HG03442 (cell line): ENCODE results near the gene FAM117A.

Experiments used
- ATAC-seq: cut with Tn5 transposase; IDR thresholded peaks from one replicate; pipeline ENCODE4 v1.9.1; 2021; ENCODE audit warnings: mild to moderate bottlenecking, moderate library complexity; ENCODE audit not compliant: unreplicated experiment

The FAM117A gene, protein sequence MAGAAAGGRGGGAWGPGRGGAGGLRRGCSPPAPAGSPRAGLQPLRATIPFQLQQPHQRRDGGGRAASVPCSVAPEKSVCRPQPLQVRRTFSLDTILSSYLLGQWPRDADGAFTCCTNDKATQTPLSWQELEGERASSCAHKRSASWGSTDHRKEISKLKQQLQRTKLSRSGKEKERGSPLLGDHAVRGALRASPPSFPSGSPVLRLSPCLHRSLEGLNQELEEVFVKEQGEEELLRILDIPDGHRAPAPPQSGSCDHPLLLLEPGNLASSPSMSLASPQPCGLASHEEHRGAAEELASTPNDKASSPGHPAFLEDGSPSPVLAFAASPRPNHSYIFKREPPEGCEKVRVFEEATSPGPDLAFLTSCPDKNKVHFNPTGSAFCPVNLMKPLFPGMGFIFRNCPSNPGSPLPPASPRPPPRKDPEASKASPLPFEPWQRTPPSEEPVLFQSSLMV

DNA sequence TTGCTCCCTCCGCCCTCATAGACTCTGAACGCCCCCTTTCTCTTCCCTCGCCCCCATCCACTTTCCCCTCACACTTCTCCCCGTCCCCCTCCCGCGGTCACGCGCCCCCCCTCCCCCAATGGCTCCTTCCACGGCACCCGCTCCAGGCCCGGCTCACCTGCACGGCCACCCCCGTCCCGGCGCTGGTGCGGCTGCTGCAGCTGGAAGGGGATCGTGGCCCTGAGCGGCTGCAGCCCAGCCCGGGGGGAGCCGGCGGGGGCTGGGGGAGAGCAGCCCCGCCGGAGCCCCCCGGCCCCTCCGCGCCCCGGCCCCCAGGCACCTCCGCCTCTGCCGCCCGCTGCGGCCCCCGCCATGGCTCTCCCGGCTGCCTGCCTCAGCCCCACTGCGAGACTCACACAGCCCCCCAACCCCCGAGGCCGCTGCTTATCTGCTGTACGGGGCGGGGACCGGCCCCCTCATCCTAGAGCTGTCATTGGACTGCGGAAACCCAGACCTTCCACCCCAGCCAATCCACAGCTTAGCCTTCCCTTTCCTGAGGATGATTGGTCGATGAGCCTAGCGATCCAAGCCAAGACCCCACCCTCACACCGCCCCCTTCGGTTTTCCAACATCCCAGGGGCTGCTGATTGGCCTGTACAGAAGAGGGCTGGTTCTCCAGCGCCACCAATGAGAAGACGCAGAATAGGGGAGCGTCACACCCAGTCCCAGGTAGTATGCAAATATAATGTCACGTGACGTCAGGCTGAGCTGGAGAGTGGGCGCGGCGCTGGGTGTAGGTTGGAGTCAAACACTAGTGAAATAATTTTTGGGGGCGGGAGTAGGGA lies at the start of gene FAM117A:
FAM117A (minus strand) TSS at position 397 of the 824 bp plus-strand sequence; CDS start at position 353, 44 bp downstream.
- ATAC-seq, result peak; percentile 91

DNA sequence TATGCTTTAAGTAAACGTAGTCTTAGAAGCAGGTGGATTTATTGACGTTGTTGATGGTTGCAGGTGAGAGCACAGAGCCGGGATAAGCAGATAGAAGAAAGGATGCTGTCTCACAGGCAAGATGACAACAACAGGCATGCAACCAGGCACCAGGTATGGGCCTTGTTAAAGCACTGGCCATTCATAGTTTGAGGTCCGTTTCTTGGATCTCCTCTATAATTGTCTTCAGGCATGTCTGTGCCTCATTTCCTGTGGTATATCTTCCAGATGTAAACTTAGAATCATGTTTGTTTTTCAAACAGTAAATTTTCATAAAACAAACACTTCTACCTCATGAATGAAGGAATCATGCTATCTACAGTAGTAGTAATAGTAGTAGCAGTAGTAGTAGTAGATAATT lies 45.1 kb upstream of the FAM117A start:
- ATAC-seq, result no peak

DNA sequence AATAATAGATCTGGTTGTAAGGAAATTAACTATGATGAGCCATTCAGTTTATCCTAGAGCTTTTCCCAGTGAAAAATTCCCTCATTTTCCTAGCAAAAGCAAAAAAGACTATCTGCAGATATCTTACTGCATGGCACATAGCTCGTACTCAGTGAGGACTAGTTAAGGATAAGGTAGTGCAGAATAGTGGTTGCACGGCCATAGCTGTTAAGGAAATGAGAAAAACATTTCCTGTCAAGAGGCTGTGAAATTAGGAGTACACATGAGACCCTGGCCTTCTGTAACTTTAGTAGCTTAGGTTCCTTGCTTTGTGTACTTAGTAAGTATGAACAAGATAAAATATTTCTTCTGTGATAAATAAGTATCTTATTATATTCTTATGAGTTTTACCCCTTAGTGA lies 34.8 kb upstream of the FAM117A start:
- ATAC-seq, result no peak

DNA sequence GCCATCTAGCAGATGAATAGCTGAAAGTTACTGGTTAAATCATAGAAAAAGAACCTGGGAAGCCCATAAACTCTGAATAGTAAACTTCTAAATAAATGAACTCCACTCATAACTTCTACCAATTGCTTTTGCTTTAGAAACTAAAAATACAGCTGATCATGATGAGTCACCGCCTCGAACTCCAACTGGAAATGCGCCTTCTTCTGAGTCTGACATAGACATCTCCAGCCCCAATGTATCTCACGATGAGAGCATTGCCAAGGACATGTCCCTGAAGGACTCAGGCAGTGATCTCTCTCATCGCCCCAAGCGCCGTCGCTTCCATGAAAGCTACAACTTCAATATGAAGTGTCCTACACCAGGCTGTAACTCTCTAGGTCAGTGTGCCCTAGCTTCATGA lies 34.3 kb upstream of the FAM117A start:
- ATAC-seq, result no peak

DNA sequence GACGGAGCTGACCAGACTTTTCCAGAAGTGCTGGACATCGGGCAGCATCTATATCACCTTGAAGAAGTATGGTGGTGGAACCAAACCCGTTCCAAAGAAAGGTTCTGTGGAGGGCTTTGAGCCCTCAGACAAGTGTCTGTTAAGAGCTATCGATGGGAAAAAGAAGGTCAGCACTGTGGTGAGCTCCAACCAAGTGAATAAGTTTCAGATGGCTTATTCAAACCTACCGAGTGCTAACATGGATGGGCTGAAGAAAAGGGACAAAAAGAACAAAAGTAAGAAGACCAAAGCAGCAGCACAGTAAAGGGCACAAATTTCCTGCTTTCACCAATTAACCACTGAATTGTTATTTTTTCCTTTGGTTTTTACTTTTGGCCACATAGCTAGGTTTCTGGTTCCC lies 31.4 kb upstream of the FAM117A start:
- no peak for ATAC-seq

DNA sequence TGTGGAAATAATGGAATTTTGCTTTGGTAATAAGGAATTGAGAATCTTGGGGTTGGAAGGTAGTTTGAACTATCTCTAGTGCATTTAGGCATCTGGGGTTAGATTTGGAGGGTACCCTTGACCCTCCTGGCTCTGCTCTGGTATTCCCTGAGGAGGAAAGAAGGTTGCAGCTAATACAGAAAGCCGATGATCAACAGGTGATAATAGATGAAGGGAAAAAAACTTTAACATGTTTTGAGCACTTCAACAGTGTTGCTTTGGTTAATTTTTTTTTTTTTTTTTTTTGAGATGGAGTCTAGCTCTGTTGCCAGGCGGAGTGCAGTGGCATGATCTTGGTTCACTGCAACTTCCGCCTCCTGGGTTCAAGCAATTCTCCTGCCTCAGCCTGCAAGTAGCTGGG lies 29.4 kb upstream of the FAM117A start:
- ATAC-seq, result no peak

DNA sequence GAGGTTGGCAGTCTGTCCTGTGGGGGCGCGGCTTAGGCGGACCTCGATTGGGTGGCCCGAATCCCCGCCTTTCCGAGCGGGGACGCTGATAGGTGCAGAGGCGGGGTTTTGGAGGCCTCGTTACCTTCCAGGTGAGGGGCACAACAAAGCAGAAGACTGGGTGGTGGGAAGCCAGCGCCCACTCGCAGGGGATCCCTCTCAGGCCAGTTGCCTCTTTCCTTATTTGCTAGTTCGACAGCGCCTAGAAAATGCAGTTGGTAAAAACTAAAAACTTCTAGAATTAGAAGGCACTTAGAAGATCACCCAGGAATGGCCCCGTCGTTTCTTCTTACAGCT lies 25.3 kb upstream of the FAM117A start:
- ATAC-seq, result no peak

DNA sequence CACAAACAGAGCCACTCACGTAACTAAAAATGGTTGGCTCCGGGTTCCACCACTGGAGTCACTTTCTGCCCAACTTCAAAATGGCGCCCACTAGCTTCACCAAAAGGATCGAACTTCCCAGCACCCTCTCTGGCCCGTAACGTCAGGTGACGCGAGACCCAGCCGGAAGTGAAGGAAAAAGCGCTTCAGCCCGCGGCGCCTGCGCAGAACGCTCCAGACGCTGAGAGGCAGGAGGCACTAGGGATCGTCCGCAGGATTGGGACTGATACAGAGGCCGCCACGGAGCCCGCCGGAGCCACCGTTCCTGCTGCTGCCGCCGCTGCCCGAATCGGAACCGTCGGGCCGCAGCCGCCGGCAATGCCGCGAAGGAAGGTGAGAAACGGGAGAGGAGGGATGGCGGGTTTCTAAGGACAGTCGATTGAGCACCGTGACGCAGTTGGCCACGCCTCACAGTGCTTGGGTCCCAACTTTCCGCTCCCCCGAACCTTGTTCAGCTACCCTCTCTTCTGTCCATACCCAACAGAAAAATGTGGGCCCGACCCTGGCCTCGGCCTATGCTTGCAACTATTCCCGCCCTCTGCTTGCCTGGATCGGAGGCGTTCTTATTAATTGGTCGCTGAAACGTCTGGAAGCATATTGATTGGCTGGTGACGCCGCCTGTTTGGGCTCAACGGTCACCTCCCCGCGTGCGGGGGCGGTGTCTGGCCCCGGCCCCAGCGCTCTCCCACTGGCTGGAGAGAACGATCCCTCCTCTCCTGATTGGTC lies 24.7 kb upstream of the FAM117A start, which contains the start of gene KAT7:
KAT7 (plus strand) TSS at position 204 of the 765 bp plus-strand sequence; CDS start at position 358, 154 bp downstream.
- ATAC-seq, result peak; percentile 84

DNA sequence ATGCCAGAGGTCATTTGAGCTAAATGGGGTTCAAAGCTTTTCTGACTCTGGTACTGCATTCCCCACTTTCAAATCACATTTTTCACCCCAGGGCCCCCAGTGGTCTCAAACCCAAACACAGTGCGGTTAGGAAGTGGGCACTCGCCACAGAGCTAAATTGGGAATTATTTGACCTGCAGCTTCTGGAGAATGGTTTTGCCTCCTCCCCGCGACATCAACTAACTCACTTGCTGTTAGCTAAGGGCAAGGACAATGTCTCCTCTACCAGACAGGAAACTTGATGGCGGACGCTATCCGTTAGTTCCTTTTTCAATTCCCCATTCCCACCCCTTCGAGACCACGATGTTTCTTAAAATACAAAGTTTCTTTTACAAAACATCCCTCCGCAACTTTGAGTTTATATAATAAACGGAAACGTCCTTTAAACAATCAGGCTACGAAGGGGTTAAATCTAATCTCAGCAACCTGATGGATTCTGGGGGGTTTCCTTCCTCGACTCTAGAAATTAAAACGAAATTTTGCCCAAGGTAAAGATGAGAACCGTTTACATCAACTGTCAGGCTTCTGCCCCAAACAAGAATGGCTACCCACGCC lies 24.1 kb upstream of the FAM117A start:
- no peak for ATAC-seq

DNA sequence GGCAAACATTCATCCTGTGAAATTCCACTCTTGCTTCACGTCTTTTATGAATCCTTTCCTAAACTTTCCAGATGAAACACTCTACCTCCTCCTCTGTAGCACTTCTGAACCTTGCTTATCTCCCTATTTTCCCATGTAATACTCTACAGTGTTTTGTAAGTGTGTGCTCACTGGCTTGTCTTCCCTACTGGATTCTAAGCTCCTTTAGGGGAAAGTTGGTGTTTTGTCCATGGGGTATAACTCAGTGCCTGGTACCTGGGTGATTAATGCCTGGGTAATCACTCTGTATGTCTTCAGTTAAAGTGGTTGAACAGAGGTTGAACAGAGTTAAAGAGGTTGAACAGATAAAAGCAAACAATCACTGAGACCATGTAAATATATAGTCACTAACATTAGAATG lies 20.7 kb upstream of the FAM117A start:
- ATAC-seq, result no peak

DNA sequence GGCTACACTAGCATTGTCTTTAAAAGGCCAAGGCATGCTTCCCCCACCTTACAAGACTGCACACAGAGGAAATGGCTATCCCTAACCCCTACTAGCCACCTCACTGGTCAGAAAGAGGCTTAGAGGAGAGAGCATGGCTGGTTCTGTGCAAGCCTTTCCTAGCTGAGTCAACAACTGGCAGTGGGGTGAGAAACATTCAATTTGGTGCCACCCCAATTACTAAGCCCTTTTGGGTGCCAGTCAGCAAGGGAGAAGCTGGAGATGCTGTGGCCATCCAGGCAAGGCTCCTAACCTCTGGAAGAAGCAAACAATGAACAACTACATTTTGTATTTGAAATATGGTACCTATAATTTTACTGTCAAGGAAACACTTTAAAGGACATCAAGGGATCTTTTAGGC lies 19.9 kb upstream of the FAM117A start:
- no peak for ATAC-seq

DNA sequence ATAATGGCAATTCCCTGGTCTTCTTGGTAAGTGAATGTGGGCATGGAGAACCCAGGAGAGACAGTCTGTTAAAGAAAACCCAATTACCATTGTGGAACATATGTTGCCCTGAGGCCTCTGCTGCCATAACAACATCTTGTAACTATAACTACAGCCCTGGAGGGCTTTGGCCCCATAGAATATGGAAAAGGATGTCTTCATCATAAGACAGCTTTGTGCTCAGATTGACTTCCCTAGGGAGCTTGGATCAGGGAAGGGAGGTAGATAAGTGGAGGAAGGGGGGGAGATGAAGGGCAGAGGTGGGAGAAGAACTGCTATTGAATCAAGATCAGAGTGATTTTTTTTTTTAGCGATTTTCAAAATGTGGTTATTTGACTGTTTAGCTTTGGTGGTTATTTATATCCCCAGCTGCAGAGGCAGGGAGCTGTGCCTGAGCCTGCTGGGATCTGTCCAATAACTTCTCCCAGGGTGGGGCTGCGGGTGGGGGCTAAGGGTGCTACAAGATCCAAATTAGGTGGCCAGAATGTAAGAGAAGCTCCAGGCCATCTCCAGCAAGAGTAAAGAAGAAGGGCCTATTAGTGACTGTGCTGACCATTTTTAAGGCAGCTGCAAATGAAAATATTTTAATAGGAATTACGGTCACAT lies 19.3 kb upstream of the FAM117A start:
- no peak for ATAC-seq

DNA sequence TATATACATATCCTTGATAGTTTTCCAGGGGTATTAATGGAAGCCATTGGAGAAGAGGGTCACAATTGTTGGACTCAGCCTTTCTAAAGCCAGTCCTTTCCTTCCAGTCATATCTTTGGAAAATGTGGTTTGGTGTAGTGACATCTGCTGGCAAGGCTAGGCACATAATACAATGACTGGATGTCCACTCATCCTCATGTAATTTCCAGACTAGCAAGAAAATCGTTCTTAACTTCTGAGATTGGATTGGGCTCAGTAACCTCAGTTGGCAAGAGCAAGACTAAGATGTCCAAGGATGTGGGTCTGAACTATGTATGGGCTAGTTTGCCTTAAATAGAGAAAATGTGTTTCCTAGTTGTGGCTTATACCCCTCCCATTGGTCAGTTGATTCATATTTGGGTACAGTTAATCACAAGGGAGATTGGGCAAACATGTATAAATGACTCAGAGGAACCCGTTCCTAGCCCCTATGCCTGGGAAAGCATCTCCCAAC lies 15.9 kb upstream of the FAM117A start:
- no peak for ATAC-seq

DNA sequence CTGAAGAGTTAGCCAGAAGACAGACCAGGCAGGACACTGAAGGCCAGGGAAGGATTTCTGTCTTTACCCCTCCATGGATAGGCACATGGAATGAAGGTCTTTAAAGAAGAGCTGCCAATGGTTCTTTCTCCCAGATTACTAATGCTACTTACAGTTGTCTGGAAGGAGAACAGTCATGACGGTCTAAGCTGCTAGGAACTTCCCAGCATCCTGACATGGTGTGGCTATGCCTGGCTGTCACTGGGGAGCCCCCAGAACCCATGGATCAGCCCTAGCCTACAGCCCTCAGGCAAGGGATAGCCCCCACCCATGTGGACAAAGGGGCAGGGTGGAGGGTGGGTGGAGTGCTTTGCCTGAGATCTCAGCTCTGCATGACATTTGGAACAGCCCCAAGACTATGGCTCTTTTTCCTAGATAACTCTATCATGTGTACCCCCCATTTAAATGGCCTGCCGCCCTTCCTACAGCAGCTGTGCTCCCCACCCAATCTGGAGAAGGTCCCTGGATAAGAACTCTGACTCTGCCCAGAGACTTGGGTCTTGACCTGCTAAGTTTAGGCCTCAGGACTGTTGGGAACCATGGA lies 15.3 kb upstream of the FAM117A start:
- no peak for ATAC-seq

DNA sequence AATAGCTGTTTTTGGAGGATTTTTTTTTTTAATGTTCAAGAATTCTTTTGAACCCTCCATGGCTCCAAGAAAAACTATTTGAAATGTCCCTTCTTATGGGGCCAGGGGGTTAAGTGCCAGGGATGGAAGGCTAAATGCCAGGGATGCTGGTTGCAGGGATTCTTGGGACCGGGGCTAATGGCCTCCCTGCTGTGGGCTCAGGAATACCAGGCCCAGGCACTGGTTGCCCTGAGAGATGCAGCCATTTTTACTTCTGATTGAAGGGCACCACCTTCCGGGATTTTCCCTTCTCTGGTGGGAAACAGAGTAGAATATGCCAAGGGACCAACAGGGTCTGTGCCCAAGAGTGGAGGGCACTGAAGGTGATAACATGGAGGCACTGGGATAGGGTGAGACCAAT lies 13.6 kb upstream of the FAM117A start:
- no peak for ATAC-seq

DNA sequence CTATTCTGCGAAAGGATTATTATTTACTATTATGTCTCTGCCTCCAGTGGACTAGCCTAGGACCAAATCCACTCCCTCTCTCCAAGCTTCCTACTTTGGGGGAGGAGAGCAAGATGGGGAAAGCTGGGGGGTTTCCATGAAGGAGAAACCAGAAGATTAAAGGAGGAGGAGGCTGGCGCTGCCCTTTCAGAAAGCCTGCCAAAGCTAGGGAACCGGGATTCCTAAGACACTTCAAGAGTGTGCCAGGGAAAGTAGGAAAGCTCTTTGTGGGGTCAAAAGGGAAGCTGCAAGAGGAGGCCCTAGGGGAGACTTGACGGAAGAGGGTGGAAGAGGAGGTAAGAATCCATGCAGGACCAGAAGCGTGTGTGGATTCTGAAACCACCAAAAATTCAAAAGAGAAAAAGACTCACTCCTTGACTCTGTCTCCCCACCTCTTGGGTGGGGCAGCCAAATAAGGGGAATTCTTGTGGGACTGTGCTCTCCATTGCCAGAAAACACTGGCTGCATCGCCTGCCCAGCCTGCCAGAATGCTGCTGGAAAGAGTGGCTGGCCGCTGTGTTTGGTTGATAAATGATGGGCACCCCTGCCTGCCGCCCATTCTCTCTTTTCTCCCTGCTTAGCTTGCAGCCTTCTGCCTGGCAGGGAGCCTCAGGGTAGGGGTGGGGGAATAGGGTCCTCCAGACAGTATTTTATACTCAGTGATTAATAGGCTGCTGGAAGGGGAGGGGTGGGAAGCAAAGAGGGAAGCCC lies 12.8 kb upstream of the FAM117A start:
- no peak for ATAC-seq

DNA sequence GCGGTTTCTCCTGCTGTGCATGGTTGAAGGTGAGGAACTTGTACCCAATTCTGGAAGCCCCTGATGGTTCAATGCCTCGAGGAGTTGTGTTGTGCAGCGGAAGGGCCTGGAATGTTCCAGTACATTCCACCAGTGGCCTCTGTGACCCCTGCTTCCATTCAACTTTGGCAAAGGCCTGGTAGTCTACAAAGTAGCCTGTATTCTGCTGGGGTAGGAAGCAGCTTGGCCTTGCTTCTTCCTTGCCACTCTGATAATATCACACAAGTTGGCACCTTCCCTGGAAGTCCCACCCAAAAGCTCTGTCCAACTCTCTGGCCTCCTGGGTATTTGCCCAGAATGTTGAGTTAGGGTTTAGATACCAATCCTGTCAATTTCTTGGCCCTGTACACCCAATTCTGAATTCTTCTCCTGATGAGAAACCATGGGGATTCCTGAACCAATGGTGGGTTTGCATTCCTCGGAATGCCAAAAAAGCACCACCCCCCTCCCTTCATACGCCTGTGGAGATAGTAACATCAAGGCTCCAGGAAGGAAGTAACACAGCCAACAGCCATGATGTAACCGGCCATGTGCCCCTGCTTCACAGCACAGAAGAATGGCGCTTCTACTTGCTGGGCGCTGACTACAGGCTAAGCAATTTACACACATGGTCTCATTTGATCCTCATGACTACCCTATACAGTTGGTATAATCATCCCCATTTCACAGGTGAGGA lies 11.8 kb upstream of the FAM117A start:
- no peak for ATAC-seq

DNA sequence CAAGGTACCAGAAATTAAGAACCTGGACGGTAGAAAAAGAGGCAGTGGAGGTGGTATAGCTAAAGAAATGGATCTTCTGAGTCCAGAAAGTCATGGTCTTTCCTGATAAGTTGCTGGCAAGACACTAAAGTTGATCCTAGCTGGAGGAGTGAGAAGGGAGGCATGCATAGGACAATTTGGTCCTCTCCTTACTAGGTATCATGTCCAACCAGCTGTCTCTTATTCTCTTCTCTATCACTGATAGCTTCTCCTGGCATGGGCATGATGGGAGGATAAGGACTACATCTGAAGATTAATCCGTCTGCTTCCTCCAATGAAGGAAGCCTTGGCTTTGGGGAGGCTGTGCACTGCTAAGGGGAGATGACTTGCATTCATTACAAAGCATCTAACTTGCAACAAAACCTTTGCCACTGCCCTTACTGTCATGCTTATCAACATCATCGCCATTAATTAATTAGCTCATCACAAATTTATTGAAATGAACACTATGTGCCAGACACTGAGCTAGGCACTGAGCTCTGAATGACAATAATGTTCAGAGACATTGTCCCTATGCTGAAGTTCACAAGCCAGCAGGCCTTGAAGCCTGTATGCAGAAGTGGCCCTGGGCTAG lies 3.1 kb upstream of the FAM117A start:
- no peak for ATAC-seq
